AG04449 (cell line): ENCODE measurements around the gene CKS1B.

ENCODE experiments used
- CTCF ChIA-PET: fragments of 350-600 bp; formaldehyde crosslinking; extraction: SDS; loops from one replicate; lab custom pipeline; 2021; ENCODE audit warnings: antibody characterized with exemption; lab: Yijun Ruan, JAX
- POLR2A ChIA-PET: fragments of 400-600, 350-600 bp; formaldehyde crosslinking; extraction: SDS; loops from one replicate; lab custom pipeline; 2020; ENCODE audit warnings: antibody characterized with exemption, inconsistent platforms; lab: Yijun Ruan, JAX
- DNase-seq: peaks from one replicate; pipeline ENCODE4 v3.0.0-alpha.2; 2010; ENCODE audit warnings: low read depth, low spot score
- H3K4me3 ChIP-seq: 2 replicates; pipeline ENCODE4 v1.5.1; 2011; ENCODE audit warnings: low read depth, mild to moderate bottlenecking, control low read depth, low read length
- CTCF ChIP-seq: IDR thresholded peaks from one replicate; pipeline ENCODE4 v1.5.1; 2011; ENCODE audit warnings: mild to moderate bottlenecking, moderate library complexity, low read length, control low read depth, inconsistent platforms; ENCODE audit not compliant: insufficient read depth; ENCODE audit errors: missing control alignments

CKS1B gene

GRCh38 chr1:155002464-155003226 is 28.2 kb downstream of the CKS1B start, which contains the start of gene ZBTB7B:
Gene ZBTB7B (plus strand): TSS chr1:155002802. CDS start chr1:155014661, 11,859 bp downstream.
- H3K4me3 ChIP-seq: peak within 1 kb of the TSS; percentile 93
- DNase-seq: no peak
- POLR2A ChIA-PET: interaction anchor here (0.6 to 1.9 kb wide), 5 partner anchors 9 to 246 kb away, joined by 3 to 8 read pairs (median 4); partner anchors contain the start of genes LENEP and SHC1
- CTCF ChIA-PET: interaction anchor here (0.6 to 17.2 kb wide), 6 partner anchors 16 to 82 kb away, joined by 3 to 244 read pairs (median 4); partner anchors contain the start of gene PYGO2
- TF ChIP-seq CTCF: no peak

GRCh38 chr1:155003227-155003765 is 28.8 kb downstream of the CKS1B start:
- TF ChIP-seq CTCF: no peak
- CTCF ChIA-PET: interaction anchor here (1.2 to 17.2 kb wide), 5 partner anchors 15 to 170 kb away, joined by 3 to 244 read pairs (median 5); partner anchors contain the start of genes KRTCAP2 and PYGO2

GRCh38 chr1:155003766-155004351 is 29.4 kb downstream of the CKS1B start:
- ChIA-PET CTCF (interaction anchor here (0.7 to 17.2 kb wide), 7 partner anchors 8 to 169 kb away, joined by 3 to 244 read pairs (median 3); partner anchors contain the start of genes KRTCAP2 and PBXIP1), POLR2A (interaction anchor here (0.7 to 1.6 kb wide), 2 partner anchors 29 to 34 kb away, joined by 3 to 8 read pairs; partner anchors contain the start of gene SHC1)
- H3K4me3 ChIP-seq: peak overlapping the region; percentile 93
- no peak for TF ChIP-seq CTCF
- DNase-seq: no peak

More at GRCh38 chr1:155003227-155003765, 28.8 kb downstream of the CKS1B start:
- no peak for DNase-seq
- peak overlapping the region; percentile 93 for H3K4me3 ChIP-seq
- POLR2A ChIA-PET: interaction anchor here (0.6 to 1.6 kb wide), 4 partner anchors 10 to 247 kb away, joined by 3 to 8 read pairs (median 4); partner anchors contain the start of genes LENEP and SHC1

DNA sequence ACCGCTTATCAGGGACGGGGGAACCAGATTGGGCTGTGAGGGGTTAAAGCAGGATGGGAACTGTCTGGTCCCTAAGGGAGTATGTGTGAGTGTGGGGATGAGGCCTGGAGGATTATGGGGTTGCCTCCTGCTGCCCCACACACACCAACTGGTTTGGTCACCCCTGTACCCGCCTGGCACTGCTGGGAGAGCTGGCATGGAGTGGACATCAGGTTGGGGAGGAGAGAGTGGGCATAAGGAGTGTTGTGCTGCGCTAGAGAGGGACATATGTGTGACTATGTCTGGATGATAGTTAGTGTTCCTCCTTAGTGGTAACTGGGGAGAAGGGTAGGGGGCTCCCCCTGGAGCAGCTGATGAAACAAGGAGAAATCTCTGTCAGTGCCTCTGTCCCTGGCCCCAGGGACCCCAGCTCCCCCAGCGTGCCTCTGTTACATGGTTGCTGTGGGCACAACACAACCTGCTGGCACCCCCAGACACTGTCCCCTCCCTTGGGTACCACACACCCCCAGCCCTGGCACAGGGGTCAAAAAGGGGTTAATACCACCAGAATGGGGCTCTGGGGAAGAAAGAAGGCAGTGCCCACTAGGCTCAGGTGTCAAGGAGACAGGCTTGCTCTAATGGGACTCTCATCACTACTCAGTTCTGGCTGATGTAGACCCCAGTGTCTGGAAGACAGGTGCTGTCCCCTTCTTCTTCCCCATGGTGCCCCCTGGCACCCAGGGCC is 30.0 kb downstream of the CKS1B start:
- CTCF ChIA-PET: interaction anchor here (0.7 to 17.2 kb wide), 6 partner anchors 9 to 169 kb away, joined by 3 to 244 read pairs (median 3); partner anchors contain the start of genes KRTCAP2 and PBXIP1
- peak overlapping the region; percentile 93 for H3K4me3 ChIP-seq
- POLR2A ChIA-PET: interaction anchor here (1.6 kb wide), 1 partner anchor 34 kb away, joined by 8 read pairs; the partner anchor contains the start of gene SHC1

More for the DNA sequence above, 30.0 kb downstream of the CKS1B start:
- no peak for TF ChIP-seq CTCF
- no peak for DNase-seq
